Ishikawa (cell line): Measurements from ENCODE around the gene IFNE.

ENCODE experiments used
- EGR1 ChIP-seq: IDR thresholded peaks from 2 replicates; pipeline ENCODE4 v1.6.1; 2012
- EP300 ChIP-seq: IDR thresholded peaks from 2 replicates; pipeline ENCODE4 v1.6.1; 2012; ENCODE audit warnings: borderline replicate concordance
- FOXM1 ChIP-seq: IDR thresholded peaks from 2 replicates; pipeline ENCODE4 v1.6.1; 2012; ENCODE audit warnings: low read depth, borderline replicate concordance
- NFIC ChIP-seq: IDR thresholded peaks from 2 replicates; pipeline ENCODE4 v1.6.1; 2012
- TEAD4 ChIP-seq: IDR thresholded peaks from 2 replicates; pipeline ENCODE4 v1.6.1; 2012
- TF ChIP-seq, protein P1 (sequence below): IDR thresholded peaks from 2 replicates; pipeline ENCODE4 v1.6.1; 2012
- TF ChIP-seq, protein P2 (sequence below): IDR thresholded peaks from 2 replicates; pipeline ENCODE4 v1.6.1; 2012

- TF ChIP-seq TEAD4, result no peak
- TF ChIP-seq, protein P1, sequence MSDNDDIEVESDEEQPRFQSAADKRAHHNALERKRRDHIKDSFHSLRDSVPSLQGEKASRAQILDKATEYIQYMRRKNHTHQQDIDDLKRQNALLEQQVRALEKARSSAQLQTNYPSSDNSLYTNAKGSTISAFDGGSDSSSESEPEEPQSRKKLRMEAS, result no peak
- TF ChIP-seq, protein P2, sequence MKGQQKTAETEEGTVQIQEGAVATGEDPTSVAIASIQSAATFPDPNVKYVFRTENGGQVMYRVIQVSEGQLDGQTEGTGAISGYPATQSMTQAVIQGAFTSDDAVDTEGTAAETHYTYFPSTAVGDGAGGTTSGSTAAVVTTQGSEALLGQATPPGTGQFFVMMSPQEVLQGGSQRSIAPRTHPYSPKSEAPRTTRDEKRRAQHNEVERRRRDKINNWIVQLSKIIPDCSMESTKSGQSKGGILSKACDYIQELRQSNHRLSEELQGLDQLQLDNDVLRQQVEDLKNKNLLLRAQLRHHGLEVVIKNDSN, result no peak
- TF ChIP-seq NFIC, result no peak
- TF ChIP-seq EP300, result no peak
- no peak for TF ChIP-seq FOXM1
- no peak for TF ChIP-seq EGR1
These were observed 20.7 kb downstream of the IFNE start for GRCh38 chr9:21461377-21461776.
